ENCODE data around the gene BAZ2B.

DNA sequence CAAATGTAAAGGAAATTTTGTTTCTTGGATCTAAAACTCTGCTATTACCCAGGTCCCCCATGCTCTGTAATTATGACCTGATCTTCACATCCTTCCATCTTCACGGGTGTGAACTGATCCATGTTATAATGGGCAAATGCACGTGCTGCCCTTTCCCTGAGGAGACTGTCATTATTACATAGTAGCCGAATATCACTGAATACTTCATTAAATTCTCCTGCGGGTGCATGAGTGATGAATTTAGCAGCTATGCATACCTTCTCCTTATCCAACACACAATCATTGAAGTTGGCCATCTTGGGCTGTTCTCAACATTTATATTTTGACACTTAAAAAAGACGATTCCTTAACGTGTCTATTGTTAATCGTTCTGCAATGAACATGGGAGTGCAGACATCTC lies 153.4 kb downstream of the BAZ2B start:
- TF ChIP-seq, protein P1, sequence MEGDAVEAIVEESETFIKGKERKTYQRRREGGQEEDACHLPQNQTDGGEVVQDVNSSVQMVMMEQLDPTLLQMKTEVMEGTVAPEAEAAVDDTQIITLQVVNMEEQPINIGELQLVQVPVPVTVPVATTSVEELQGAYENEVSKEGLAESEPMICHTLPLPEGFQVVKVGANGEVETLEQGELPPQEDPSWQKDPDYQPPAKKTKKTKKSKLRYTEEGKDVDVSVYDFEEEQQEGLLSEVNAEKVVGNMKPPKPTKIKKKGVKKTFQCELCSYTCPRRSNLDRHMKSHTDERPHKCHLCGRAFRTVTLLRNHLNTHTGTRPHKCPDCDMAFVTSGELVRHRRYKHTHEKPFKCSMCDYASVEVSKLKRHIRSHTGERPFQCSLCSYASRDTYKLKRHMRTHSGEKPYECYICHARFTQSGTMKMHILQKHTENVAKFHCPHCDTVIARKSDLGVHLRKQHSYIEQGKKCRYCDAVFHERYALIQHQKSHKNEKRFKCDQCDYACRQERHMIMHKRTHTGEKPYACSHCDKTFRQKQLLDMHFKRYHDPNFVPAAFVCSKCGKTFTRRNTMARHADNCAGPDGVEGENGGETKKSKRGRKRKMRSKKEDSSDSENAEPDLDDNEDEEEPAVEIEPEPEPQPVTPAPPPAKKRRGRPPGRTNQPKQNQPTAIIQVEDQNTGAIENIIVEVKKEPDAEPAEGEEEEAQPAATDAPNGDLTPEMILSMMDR (conservative IDR thresholded peaks at IDR 0.05) = no peak
- TF ChIP-seq EZH2 (IDR thresholded peaks at IDR 0.05; ENCODE audit: low read depth) = no peak

Data from PC-9 (cell line).